Measurements from ENCODE around the gene ENTPD8.

ENTPD8 gene

GRCh38 chr9:137408651-137409405, 32.3 kb downstream of the ENTPD8 start:
- DNase-seq, result no peak

- DNase-seq, result no peak
Observed at GRCh38 chr9:137407590-137408300, 33.4 kb downstream of the ENTPD8 start.

- peak; percentile 34 for DNase-seq
Observed at GRCh38 chr9:137406876-137407589, 34.1 kb downstream of the ENTPD8 start.

GRCh38 chr9:137406085-137406760, 34.9 kb downstream of the ENTPD8 start:
- no peak for DNase-seq

- no peak for DNase-seq
Observed at GRCh38 chr9:137405677-137406081, 35.5 kb downstream of the ENTPD8 start.

GRCh38 chr9:137404961-137405567, 36.1 kb downstream of the ENTPD8 start:
- DNase-seq, result no peak

GRCh38 chr9:137403269-137403668, 37.9 kb downstream of the ENTPD8 start:
- DNase-seq, result no peak

GRCh38 chr9:137402746-137403145, 38.4 kb downstream of the ENTPD8 start:
- no peak for DNase-seq

- no peak for DNase-seq
Observed at GRCh38 chr9:137398561-137399468, 42.3 kb downstream of the ENTPD8 start.

- no peak for DNase-seq
Observed at GRCh38 chr9:137397675-137398423, 43.3 kb downstream of the ENTPD8 start.

GRCh38 chr9:137396634-137397367, 44.4 kb downstream of the ENTPD8 start:
- no peak for DNase-seq

- no peak for DNase-seq
Observed at GRCh38 chr9:137396227-137396626, 44.9 kb downstream of the ENTPD8 start.

GRCh38 chr9:137395666-137396010, 45.5 kb downstream of the ENTPD8 start:
- DNase-seq, result no peak

- no peak for DNase-seq
Observed at GRCh38 chr9:137394866-137395665, 46.1 kb downstream of the ENTPD8 start.

GRCh38 chr9:137393176-137394150, 47.7 kb downstream of the ENTPD8 start:
- DNase-seq, result no peak

- DNase-seq, result no peak
Observed at GRCh38 chr9:137392232-137393007, 48.7 kb downstream of the ENTPD8 start.

- no peak for DNase-seq
Observed at GRCh38 chr9:137391411-137391754, 49.8 kb downstream of the ENTPD8 start.

Measured in DMS79 (cell line).